ENCODE data around the gene JMJD1C. TPM values are rescaled to one million over a fixed set of nuclear protein-coding genes. Genes with fewer than 3 reads are reported as not detected.
A peak's percentile ranks its signal among the peaks of the same experiment; 100 is the strongest.
"Not testable (repeated sequence)": the region's sequence is repeated elsewhere in the genome, so short reads cannot be mapped to it uniquely, and the experiment has no call there.

The JMJD1C gene
- total and polyA plus RNA-seq, 8 donors: 25.6 to 56.9 (median 36.7) TPM

DNA sequence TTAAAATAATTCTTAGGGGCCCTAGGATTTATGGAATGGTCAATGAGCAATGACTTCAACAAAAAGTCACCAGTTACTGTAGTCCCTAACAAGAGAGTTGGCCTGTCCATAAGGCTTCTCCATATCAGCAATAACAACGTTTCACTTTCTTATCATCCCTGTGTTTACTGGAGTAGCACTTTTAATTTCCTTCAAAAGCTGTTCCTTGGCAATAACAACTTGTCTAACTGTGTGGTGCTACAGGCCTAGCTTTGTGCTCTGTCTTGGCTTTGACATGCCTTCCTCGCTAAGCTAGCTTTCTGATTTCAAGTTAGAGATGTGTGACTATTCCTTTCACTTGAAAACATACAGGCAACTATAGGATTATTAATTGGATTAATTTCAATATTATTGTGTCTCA, 81.1 kb downstream of the JMJD1C start:
- H3K27me3 ChIP-seq: no peaks in the 10 kb centered on the region
- intact Hi-C loops (cut with DNase I): no loop called here
- no peaks in the 10 kb centered on the region for H3K9me3 ChIP-seq
- DNase-seq (no peak), FAIRE-seq (no peak), ATAC-seq (peak in 2 of 4 donors; percentile 34 to 39)
- 52 to 56% methylated on average over 2 of the region's 2 CpGs for WGBS, 2 donors
- H3K4me1 ChIP-seq: no peaks in the 10 kb centered on the region
- TF ChIP-seq, protein P1, sequence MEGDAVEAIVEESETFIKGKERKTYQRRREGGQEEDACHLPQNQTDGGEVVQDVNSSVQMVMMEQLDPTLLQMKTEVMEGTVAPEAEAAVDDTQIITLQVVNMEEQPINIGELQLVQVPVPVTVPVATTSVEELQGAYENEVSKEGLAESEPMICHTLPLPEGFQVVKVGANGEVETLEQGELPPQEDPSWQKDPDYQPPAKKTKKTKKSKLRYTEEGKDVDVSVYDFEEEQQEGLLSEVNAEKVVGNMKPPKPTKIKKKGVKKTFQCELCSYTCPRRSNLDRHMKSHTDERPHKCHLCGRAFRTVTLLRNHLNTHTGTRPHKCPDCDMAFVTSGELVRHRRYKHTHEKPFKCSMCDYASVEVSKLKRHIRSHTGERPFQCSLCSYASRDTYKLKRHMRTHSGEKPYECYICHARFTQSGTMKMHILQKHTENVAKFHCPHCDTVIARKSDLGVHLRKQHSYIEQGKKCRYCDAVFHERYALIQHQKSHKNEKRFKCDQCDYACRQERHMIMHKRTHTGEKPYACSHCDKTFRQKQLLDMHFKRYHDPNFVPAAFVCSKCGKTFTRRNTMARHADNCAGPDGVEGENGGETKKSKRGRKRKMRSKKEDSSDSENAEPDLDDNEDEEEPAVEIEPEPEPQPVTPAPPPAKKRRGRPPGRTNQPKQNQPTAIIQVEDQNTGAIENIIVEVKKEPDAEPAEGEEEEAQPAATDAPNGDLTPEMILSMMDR (IDR thresholded peaks at IDR 0.05): no peak
- H3K36me3 ChIP-seq: no peaks in the 10 kb centered on the region
- H3K27ac ChIP-seq: no peak overlapping the region
- H3K4me3 ChIP-seq: no peak overlapping the region

DNA sequence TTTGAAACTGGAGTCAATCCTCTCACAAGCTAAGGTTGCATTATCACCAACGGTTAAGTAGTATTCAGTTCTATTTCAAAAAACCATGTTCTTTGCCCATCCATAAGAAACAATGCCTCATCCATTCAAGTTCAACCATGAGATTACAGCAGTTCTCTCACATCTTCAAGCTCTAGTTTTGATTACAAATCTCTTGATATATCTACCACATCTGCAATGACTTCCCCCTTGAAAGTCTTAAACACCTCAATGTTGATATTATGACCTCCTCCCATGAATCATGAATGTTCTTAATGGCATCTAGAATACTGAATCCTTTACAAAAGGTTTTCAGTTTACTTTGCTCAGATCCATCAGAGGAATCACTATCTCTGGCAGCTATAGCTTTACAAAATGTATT, 81.8 kb downstream of the JMJD1C start:
- Histone ChIP-seq H3K4me3 (no peak overlapping the region), H3K27ac (no peak overlapping the region), H3K27me3 (no peaks in the 10 kb centered on the region), H3K36me3 (no peaks in the 10 kb centered on the region), H3K4me1 (no peaks in the 10 kb centered on the region), H3K9me3 (no peaks in the 10 kb centered on the region)
- ATAC-seq (no peak), FAIRE-seq (no peak), DNase-seq (no peak)
- 84 to 91% methylated on average over 1 of the region's 1 CpG for WGBS, 2 donors
- TF ChIP-seq, protein P1 (IDR thresholded peaks at IDR 0.05): no peak
- intact Hi-C loops (cut with DNase I): no loop called here

DNA sequence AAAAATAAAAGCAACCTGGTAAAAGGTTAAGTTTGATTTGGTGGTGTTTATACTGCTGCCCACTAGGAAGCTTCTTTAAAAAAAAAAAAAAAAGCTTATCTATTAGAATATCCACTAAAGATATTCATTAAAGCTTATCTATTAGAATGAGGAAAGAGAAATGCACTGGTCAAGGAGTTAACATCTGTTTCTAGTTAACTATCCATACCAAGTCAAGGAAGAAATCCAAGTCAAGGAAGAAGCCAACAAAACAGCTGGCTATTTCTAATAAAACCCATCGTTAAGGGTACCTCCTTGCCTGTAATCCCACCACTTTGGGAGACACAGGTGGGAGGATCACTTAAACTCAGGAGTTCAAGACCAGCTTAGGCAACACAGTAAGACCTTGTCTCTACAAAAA, 82.6 kb downstream of the JMJD1C start:
- Histone ChIP-seq H3K4me1 (no peaks in the 10 kb centered on the region), H3K27ac (no peak overlapping the region), H3K9me3 (no peaks in the 10 kb centered on the region), H3K4me3 (no peak overlapping the region), H3K36me3 (no peaks in the 10 kb centered on the region), H3K27me3 (no peaks in the 10 kb centered on the region)
- TF ChIP-seq, protein P1 (IDR thresholded peaks at IDR 0.05): no peak
- 32 to 87% methylated on average over 1 of the region's 1 CpG for WGBS, 2 donors
- ATAC-seq: no peak
- intact Hi-C loops (cut with DNase I): no loop called here
- no peak for FAIRE-seq
- DNase-seq: no peak

DNA sequence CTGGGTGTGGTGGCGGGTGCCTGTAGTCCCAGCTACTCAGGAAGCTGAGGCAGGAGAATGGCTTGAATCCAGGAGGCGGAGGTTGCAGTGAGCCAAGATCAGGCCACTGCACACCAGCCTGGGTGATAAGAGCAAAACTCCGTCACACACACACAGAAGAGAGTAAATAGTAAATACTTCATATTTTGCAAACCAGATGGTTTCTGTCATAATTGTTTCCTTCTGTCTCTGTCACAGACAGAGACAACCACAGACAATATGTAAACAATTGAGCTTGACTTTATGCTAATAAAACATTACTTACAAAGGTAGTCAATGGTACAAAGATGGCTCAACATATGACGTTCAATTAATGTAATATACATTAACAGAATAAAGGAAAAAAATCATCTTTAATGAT, 83.7 kb downstream of the JMJD1C start:
- intact Hi-C loops (cut with DNase I): no loop called here
- WGBS, 2 donors: 85 to 89% methylated on average over 4 of the region's 4 CpGs

DNA sequence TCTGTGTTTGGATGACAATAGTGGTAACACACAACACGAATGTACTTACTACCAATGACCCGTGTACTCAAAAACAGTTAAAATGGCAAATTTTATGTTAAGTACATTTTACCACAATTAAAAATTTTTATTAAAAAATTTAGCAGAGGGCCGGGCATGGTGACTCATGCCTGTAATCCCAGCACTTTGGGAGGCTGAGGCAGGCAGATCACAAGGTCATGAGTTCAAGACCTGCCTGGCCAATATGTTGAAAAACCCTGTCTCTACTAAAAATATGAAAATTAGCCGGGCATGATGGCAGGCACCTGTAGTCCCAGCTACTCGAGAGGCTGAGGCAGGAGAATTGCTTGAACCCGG, 88.5 kb downstream of the JMJD1C start:
- 86 to 98% methylated on average over 6 of the region's 6 CpGs for WGBS, 2 donors
- ATAC-seq; FAIRE-seq; H3K27ac ChIP-seq; H3K27me3 ChIP-seq; DNase-seq; H3K36me3 ChIP-seq; H3K4me3 ChIP-seq; H3K9me3 ChIP-seq; H3K4me1 ChIP-seq; intact Hi-C loops (cut with DNase I): not testable (repeated sequence)

More for the DNA sequence above, 83.7 kb downstream of the JMJD1C start:
- Histone ChIP-seq H3K4me1 (no peaks in the 10 kb centered on the region), H3K36me3 (no peaks in the 10 kb centered on the region), H3K27ac (no peak overlapping the region), H3K4me3 (no peak overlapping the region), H3K9me3 (no peaks in the 10 kb centered on the region), H3K27me3 (no peaks in the 10 kb centered on the region)
- no peak for ATAC-seq
- FAIRE-seq: no peak
- TF ChIP-seq, protein P1 (IDR thresholded peaks at IDR 0.05): no peak
- no peak for DNase-seq

All from pancreas (tissue), 10 donors.